Measurements from ENCODE around the gene GPR55.

GPR55 gene

DNA sequence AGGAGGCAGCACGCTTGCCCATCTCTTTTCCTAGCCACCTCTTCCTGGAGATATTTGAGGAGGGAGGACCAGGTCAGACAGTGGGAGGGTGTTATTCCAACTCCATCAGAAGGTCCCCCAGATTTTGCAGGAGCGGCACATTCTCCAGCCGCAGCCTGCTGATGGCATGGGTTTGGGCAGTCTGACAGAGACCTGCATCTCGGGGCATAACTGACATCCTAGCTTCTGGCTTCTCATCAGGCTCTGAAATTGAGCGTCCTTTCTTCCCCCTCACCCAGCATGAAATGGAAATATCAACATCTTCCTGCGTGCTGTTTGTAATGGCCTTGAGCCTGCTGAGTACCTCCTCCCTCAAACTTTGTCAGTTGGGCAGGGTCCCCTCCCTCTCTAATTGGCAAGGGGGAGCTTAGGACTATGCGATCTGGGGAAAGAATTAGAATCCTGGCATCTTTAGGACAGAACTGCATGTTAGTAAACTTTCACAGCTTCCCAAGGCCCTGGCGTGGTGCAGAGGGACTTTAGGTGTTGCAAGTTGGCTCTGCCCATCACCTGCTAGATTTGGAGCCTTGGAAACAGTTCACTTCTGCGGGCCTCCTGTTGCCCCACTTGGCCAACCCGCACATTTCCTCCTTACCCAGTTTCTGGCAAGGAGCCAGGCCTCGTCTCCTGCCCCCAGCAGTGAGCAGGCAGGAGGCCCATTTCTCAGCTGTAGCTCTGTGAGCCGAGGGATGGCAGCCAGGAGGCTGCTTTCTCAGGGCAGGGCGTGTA, 58.1 kb downstream of the GPR55 start:
- no peak for TF ChIP-seq CTCF (IDR thresholded peaks at IDR 0.05)
- Histone ChIP-seq H3K4me3 (ENCODE audit: low read depth in 1 of 2, low read length in 1 of 2) (no peak overlapping the region), H3K36me3 (no peaks in the 10 kb centered on the region), H3K27me3 (peaks cover 50% of the 10 kb centered on the region), H3K27ac (no peak overlapping the region), H3K9me3 (no peaks in the 10 kb centered on the region), H3K4me1 (ENCODE audit: control insufficient read depth in 1 of 2, insufficient read depth in 1 of 2, low read depth in 1 of 2, low read length in 1 of 2) (peaks cover 50 to 58% of the 10 kb centered on the region in 2 experiments)

DNA sequence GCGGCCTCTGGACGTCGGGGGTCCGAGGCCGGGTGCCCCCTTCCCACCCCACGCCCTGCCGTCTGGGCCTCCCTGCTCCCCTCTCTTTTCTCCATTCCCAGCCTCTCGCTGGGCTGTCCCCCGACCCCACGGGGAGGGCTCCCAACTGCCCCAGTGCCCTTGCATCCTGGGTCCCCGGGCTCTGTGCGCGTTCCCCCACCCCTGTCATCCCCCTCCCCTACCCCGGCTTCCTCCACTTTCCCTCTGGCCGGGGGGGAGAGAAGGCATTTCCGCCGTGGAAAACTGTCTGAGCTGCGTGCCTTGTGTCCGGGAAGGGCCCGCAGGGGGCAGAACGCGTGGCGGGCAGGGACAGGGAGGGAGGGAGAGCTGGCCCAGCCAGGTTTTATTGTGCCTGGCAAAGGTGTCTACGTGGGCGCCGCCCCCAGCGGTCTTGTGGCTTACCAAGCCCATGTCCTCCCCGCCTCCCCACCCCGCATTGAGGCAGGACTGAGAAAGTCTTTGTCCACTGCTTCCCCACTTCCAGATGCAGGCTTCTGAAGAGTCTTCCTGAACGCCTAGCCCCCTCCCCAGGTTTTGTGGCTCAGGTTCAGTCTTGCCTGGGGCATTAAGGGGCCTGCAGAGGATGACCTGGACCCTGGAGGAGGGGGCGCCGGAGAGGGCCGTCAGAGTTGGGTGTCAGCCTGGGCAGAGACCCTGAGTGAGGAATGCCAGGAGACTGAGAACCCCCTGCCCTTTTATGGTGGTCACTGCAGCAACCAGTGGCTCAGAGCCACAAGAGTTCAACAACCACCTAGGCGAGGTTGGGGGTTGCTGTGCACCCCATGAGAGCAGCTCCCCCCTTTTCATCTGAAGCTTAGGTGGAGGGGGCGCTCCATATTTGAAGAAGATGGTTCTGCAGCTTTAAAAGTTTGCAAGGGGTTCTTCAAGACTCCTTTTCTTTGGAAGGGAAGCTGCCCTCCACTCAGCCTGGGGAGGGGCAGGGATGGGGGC, 59.0 kb downstream of the GPR55 start:
- Histone ChIP-seq H3K9me3 (no peaks in the 10 kb centered on the region), H3K36me3 (no peaks in the 10 kb centered on the region), H3K27ac (no peak overlapping the region), H3K4me1 (ENCODE audit: control insufficient read depth in 1 of 2, insufficient read depth in 1 of 2, low read depth in 1 of 2, low read length in 1 of 2) (peaks cover 50 to 58% of the 10 kb centered on the region in 2 experiments), H3K4me3 (ENCODE audit: low read depth in 1 of 2, low read length in 1 of 2) (peak overlapping the region; percentile 48 to 70), H3K27me3 (peaks cover 59% of the 10 kb centered on the region)
- no peak for TF ChIP-seq CTCF (IDR thresholded peaks at IDR 0.05)

- H3K4me3 ChIP-seq (ENCODE audit: low read depth in 1 of 2, low read length in 1 of 2): peak overlapping the region; percentile 48 to 70
Observed at GRCh38 chr2:230865307-230865765, 59.7 kb downstream of the GPR55 start.

DNA sequence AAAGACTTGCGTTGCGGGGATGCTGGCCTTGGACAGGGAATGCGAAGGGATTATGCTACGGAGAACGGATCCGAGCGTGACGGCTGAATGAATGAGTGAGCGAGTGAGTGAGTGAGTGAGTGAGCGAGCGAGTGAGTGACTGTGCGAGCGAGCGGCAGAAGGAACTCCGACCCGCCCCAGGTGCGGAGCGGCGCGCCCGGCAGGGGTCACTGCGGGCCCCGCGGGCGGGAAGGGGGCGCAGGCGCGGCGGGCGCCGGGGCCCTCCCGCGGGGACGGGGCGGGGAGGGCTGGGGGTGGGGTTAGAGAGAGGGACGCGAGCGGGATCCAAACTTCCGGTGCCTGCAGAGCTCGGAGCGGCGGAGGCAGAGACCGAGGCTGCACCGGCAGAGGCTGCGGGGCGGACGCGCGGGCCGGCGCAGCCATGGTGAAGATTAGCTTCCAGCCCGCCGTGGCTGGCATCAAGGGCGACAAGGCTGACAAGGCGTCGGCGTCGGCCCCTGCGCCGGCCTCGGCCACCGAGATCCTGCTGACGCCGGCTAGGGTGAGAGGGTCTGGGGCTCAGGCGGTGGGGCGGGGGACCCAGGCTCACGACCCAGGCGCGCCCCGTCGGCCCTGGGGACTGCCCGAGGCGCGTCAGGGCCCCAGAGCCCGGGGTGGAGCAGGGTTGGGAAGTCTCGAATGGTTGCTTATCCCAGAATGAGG, 60.3 kb downstream of the GPR55 start, which contains the start of gene ITM2C:
ITM2C (plus strand) TSS at position 338 of the 702 bp plus-strand sequence; CDS start at position 422, 84 bp downstream.
- peak within 1 kb of the TSS; percentile 48 to 70 for H3K4me3 ChIP-seq (ENCODE audit: low read depth in 1 of 2, low read length in 1 of 2)
- peaks cover 40 to 51% of the 10 kb centered on the region in 2 experiments for H3K4me1 ChIP-seq (ENCODE audit: control insufficient read depth in 1 of 2, insufficient read depth in 1 of 2, low read depth in 1 of 2, low read length in 1 of 2)
- TF ChIP-seq CTCF (IDR thresholded peaks at IDR 0.05): no peak
- no peaks in the 10 kb centered on the region for H3K36me3 ChIP-seq
- no peak within 1 kb of the TSS for H3K27ac ChIP-seq
- H3K27me3 ChIP-seq: peaks cover 66% of the 10 kb centered on the region
- no peaks in the 10 kb centered on the region for H3K9me3 ChIP-seq

More at GRCh38 chr2:230865307-230865765, 59.7 kb downstream of the GPR55 start:
- H3K36me3 ChIP-seq: no peaks in the 10 kb centered on the region
- peaks cover 45 to 56% of the 10 kb centered on the region in 2 experiments for H3K4me1 ChIP-seq (ENCODE audit: control insufficient read depth in 1 of 2, insufficient read depth in 1 of 2, low read depth in 1 of 2, low read length in 1 of 2)
- no peak overlapping the region for H3K27ac ChIP-seq
- TF ChIP-seq CTCF (IDR thresholded peaks at IDR 0.05): no peak
- H3K9me3 ChIP-seq: no peaks in the 10 kb centered on the region
- peaks cover 66% of the 10 kb centered on the region for H3K27me3 ChIP-seq

GRCh38 chr2:230864122-230864604, 60.9 kb downstream of the GPR55 start:
- no peaks in the 10 kb centered on the region for H3K9me3 ChIP-seq
- peak overlapping the region; percentile 48 to 70 for H3K4me3 ChIP-seq (ENCODE audit: low read depth in 1 of 2, low read length in 1 of 2)
- H3K27ac ChIP-seq: no peak overlapping the region
- no peak for TF ChIP-seq CTCF (IDR thresholded peaks at IDR 0.05)
- H3K4me1 ChIP-seq (ENCODE audit: control insufficient read depth in 1 of 2, insufficient read depth in 1 of 2, low read depth in 1 of 2, low read length in 1 of 2): peaks cover 37 to 45% of the 10 kb centered on the region in 2 experiments
- peaks cover 66% of the 10 kb centered on the region for H3K27me3 ChIP-seq
- no peaks in the 10 kb centered on the region for H3K36me3 ChIP-seq

Measured in neutrophil (primary cell).